ENCODE results near the gene CUL7. TPM values are rescaled to one million over a fixed set of nuclear protein-coding genes. Genes with fewer than 3 reads are reported as not detected.
A peak's percentile ranks its signal among the peaks of the same experiment; 100 is the strongest.

The CUL7 gene
- total RNA-seq, 2 experiments from 2014 or later = 12.7 to 13.0 TPM

- H3K4me3 Mint-ChIP-seq = no peak overlapping the region
- CTCF ChIA-PET = no interaction called here
- POLR2A ChIA-PET = interaction anchor here (1.4 to 1.6 kb wide), 2 partner anchors 38 to 42 kb away, joined by 3 to 8 read pairs; partner anchors contain the start of genes KLC4, MRPL2 and PEX6
- H3K27ac Mint-ChIP-seq = no peak overlapping the region
- H3K4me1 Mint-ChIP-seq = peaks cover 61% of the 10 kb centered on the region
- no peaks in the 10 kb centered on the region for H3K27me3 Mint-ChIP-seq
- H3K9me3 Mint-ChIP-seq = no peaks in the 10 kb centered on the region
- no peak for DNase-seq
- H3K36me3 Mint-ChIP-seq (ENCODE audit: low read depth) = peaks cover 58% of the 10 kb centered on the region
Measured at GRCh38 chr6:43016943-43017334, 36.7 kb downstream of the CUL7 start.

- POLR2A ChIA-PET = interaction anchor here (1.0 to 4.0 kb wide), 4 partner anchors 32 to 629 kb away, joined by 3 to 21 read pairs (median 6); partner anchors contain the start of genes KLC4, MRPL2, PEX6 and PPP2R5D
- H3K27me3 Mint-ChIP-seq = no peaks in the 10 kb centered on the region
- H3K36me3 Mint-ChIP-seq (ENCODE audit: low read depth) = peaks cover 60% of the 10 kb centered on the region
- no peak overlapping the region for H3K27ac Mint-ChIP-seq
- H3K4me1 Mint-ChIP-seq = peaks cover 65% of the 10 kb centered on the region
- peak overlapping the region; percentile 27 for H3K4me3 Mint-ChIP-seq
- CTCF ChIA-PET = no interaction called here
- DNase-seq = no peak
- H3K9me3 Mint-ChIP-seq = no peaks in the 10 kb centered on the region
Measured at GRCh38 chr6:43016176-43016942, 37.3 kb downstream of the CUL7 start.

GRCh38 chr6:43014434-43014909 is 39.2 kb downstream of the CUL7 start:
- Mint-ChIP-seq H3K27me3 (no peaks in the 10 kb centered on the region), H3K9me3 (no peaks in the 10 kb centered on the region), H3K27ac (peak overlapping the region; percentile 82), H3K4me3 (peak overlapping the region; percentile 93), H3K4me1 (peaks cover 62% of the 10 kb centered on the region), H3K36me3 (ENCODE audit: low read depth) (peaks cover 63% of the 10 kb centered on the region)
- CTCF ChIA-PET = interaction anchor here (0.7 to 2.0 kb wide), 12 partner anchors 8 to 160 kb away, joined by 3 to 9 read pairs (median 4); partner anchors contain the start of genes CNPY3, CUL7, PEX6 and PPP2R5D
- DNase-seq = no peak
- POLR2A ChIA-PET = interaction anchor here (0.6 to 4.2 kb wide), 17 partner anchors 8 to 243 kb away, joined by 3 to 40 read pairs (median 4); partner anchors contain the start of genes CNPY3, CUL7, KLC4 and MRPL2

- CTCF ChIA-PET = interaction anchor here (0.7 to 2.0 kb wide), 12 partner anchors 9 to 160 kb away, joined by 3 to 9 read pairs (median 4); partner anchors contain the start of genes CNPY3, CUL7, PEX6 and PPP2R5D
- POLR2A ChIA-PET = interaction anchor here (0.6 to 4.2 kb wide), 17 partner anchors 8 to 243 kb away, joined by 3 to 40 read pairs (median 4); partner anchors contain the start of genes CNPY3, CUL7, KLC4 and MRPL2
- Mint-ChIP-seq H3K27ac (peak within 1 kb of the TSS; percentile 82), H3K27me3 (no peaks in the 10 kb centered on the region), H3K4me3 (peak within 1 kb of the TSS; percentile 93), H3K9me3 (no peaks in the 10 kb centered on the region), H3K4me1 (peaks cover 62% of the 10 kb centered on the region), H3K36me3 (ENCODE audit: low read depth) (peaks cover 65% of the 10 kb centered on the region)
- DNase-seq = peak; percentile 100
Measured at GRCh38 chr6:43013843-43014433, 39.7 kb downstream of the CUL7 start, which contains the start of the genes KLHDC3 and MEA1. TSS of gene KLHDC3 (plus strand) at chr6:43014249. CDS start at chr6:43017193, 2,944 bp downstream. TSS of gene MEA1 (minus strand) at chr6:43013946. CDS start at chr6:43013813, 133 bp downstream.

DNA sequence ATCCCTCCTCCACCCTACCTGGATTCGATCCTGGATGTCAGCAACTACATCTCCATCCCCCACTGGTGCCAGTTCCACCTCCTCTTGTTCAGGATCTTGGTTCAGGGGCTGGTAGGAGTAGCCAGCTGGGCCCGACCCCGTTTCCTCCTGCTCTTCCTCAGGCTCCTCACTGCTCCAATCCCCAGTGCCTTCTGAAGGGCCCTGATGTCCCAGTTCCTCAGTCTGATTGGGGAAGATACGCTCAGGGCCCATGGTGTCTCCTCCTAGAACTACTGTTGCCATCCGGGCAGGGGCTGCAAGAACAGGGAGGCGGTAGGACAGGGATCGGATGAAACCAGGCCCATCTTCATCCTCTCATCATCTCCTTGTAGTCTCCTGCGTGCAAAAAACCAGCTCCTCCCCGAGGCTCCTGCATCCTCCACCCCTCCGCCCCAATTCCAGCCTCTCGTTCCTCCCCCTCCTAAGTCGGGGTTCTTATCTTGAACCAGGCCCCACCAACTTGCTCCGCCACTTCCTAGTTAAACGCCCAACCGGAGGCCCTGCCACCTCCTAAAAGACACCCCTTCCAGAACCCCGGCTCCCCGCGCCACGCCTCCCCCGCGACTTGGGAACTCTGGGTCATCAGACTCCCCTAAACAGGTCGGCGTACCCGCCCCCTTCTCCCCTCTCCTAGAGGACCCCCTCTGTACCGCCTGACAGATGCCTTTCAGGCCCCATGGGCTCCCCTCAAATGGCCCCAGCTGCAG is 40.4 kb downstream of the CUL7 start:
- Mint-ChIP-seq H3K9me3 (no peaks in the 10 kb centered on the region), H3K4me3 (peak overlapping the region; percentile 93), H3K27me3 (no peaks in the 10 kb centered on the region), H3K27ac (peak overlapping the region; percentile 82), H3K36me3 (ENCODE audit: low read depth) (peaks cover 64% of the 10 kb centered on the region), H3K4me1 (peaks cover 62% of the 10 kb centered on the region)
- ChIA-PET POLR2A (interaction anchor here (0.7 to 4.2 kb wide), 17 partner anchors 8 to 503 kb away, joined by 3 to 40 read pairs (median 4); partner anchors contain the start of genes CNPY3, CUL7, KLC4 and MRPL2), CTCF (interaction anchor here (0.6 to 2.0 kb wide), 10 partner anchors 8 to 131 kb away, joined by 3 to 9 read pairs (median 4); partner anchors contain the start of genes CNPY3, CUL7, PPP2R5D and RRP36)
- DNase-seq = no peak

DNA sequence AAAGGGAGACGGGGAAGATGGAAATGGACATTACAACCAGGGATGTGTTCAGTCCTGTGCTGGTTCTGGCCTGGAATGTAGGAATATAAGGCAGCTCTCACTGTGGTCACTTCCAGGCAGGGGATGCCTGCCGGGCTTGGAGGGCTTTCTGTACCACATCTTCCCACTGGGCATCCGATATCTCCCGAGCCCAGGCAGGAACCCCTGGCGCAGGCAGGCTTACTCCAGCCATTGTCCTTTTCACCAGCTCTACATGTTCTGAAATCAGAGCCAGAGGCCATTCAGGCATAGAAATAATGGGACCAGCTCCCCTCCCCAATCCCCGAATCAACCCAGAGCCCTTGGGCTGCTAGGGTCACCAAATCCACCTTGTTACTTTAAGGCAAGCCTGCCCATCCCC is 41.3 kb downstream of the CUL7 start:
- H3K36me3 Mint-ChIP-seq (ENCODE audit: low read depth) = peaks cover 64% of the 10 kb centered on the region
- ChIA-PET CTCF (interaction anchor here (1.1 to 1.4 kb wide), 4 partner anchors 9 to 132 kb away, joined by 3 to 4 read pairs (median 4); partner anchors contain the start of genes CUL7, PPP2R5D and RRP36), POLR2A (interaction anchor here (0.7 to 4.2 kb wide), 11 partner anchors 9 to 504 kb away, joined by 3 to 40 read pairs (median 4); partner anchors contain the start of genes CNPY3, CUL7, PEX6 and POLR1C)
- no peak for DNase-seq
- peak overlapping the region; percentile 93 for H3K4me3 Mint-ChIP-seq
- peak overlapping the region; percentile 27 for H3K27ac Mint-ChIP-seq
- peaks cover 53% of the 10 kb centered on the region for H3K4me1 Mint-ChIP-seq
- no peaks in the 10 kb centered on the region for H3K27me3 Mint-ChIP-seq
- no peaks in the 10 kb centered on the region for H3K9me3 Mint-ChIP-seq

- Mint-ChIP-seq H3K4me1 (peaks cover 45% of the 10 kb centered on the region), H3K4me3 (no peak overlapping the region), H3K27me3 (no peaks in the 10 kb centered on the region), H3K27ac (no peak overlapping the region), H3K36me3 (ENCODE audit: low read depth) (peaks cover 66% of the 10 kb centered on the region), H3K9me3 (no peaks in the 10 kb centered on the region)
- ChIA-PET POLR2A (interaction anchor here (0.9 to 4.2 kb wide), 5 partner anchors 8 to 32 kb away, joined by 3 to 40 read pairs (median 4); partner anchors contain the start of genes PEX6, PPP2R5D and RRP36), CTCF (interaction anchor here (0.7 to 1.4 kb wide), 2 partner anchors 27 to 167 kb away, joined by 3 read pairs; partner anchors contain the start of gene PPP2R5D)
- DNase-seq = no peak
Measured at GRCh38 chr6:43011207-43011606, 42.4 kb downstream of the CUL7 start.

DNA sequence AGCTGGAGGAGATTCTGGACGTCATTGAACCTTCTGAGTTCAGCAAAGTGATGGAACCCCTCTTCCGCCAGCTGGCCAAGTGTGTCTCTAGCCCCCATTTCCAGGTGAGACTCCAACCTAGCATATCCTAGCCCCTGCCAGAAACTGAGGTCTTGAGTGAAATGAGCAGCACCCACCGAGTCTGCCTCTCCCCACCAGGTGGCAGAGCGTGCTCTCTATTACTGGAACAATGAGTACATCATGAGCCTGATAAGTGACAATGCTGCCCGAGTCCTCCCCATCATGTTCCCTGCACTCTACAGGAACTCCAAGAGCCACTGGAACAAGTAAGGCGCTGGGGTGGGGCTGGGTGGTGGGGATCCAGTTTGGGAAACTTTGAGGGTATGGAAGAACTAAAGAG is 44.5 kb downstream of the CUL7 start:
- no peaks in the 10 kb centered on the region for H3K9me3 Mint-ChIP-seq
- ChIA-PET POLR2A (interaction anchor here (0.6 kb wide), 1 partner anchor 25 kb away, joined by 3 read pairs; the partner anchor contains the start of gene PPP2R5D), CTCF (interaction anchor here (0.8 kb wide), 1 partner anchor 25 kb away, joined by 3 read pairs; the partner anchor contains the start of gene PPP2R5D)
- no peak overlapping the region for H3K27ac Mint-ChIP-seq
- no peak overlapping the region for H3K4me3 Mint-ChIP-seq
- no peaks in the 10 kb centered on the region for H3K27me3 Mint-ChIP-seq
- DNase-seq = peak; percentile 47
- peaks cover 68% of the 10 kb centered on the region for H3K36me3 Mint-ChIP-seq (ENCODE audit: low read depth)
- peaks cover 32% of the 10 kb centered on the region for H3K4me1 Mint-ChIP-seq

GRCh38 chr6:43007126-43007525 is 46.5 kb downstream of the CUL7 start:
- ChIA-PET CTCF (interaction anchor here (1.2 to 2.3 kb wide), 2 partner anchors 65 to 136 kb away, joined by 3 to 9 read pairs; no protein-coding TSS in a partner anchor), POLR2A (interaction anchor here (0.8 to 1.0 kb wide), 2 partner anchors 9 to 12 kb away, joined by 3 read pairs; no protein-coding TSS in a partner anchor)
- no peak for DNase-seq
- Mint-ChIP-seq H3K9me3 (no peaks in the 10 kb centered on the region), H3K4me1 (peaks cover 14% of the 10 kb centered on the region), H3K27me3 (no peaks in the 10 kb centered on the region), H3K27ac (no peak overlapping the region), H3K4me3 (no peak overlapping the region), H3K36me3 (ENCODE audit: low read depth) (peaks cover 54% of the 10 kb centered on the region)

DNA sequence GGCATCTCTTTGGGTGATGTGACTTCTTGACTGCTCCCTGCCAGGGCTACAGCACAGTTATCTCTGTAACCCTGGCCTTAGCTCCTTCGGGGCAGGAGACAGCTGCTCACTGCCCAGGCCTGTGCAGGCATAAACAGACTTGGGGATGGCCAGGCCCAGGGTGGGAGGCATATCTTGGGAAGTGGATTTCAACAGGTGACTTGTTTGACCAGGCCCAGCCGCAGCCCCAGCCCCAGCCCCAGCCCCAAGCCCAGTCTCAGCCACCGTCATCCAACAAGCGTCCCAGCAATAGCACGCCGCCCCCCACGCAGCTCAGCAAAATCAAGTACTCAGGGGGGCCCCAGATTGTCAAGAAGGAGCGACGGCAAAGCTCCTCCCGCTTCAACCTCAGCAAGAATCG is 47.4 kb downstream of the CUL7 start:
- H3K36me3 Mint-ChIP-seq (ENCODE audit: low read depth) = peaks cover 45% of the 10 kb centered on the region
- ChIA-PET POLR2A (interaction anchor here (0.8 kb wide), 1 partner anchor 27 kb away, joined by 3 read pairs; the partner anchor contains the start of gene PEX6), CTCF (interaction anchor here (1.3 kb wide), 1 partner anchor 10 kb away, joined by 4 read pairs; no protein-coding TSS in a partner anchor)
- no peak overlapping the region for H3K4me3 Mint-ChIP-seq
- no peaks in the 10 kb centered on the region for H3K27me3 Mint-ChIP-seq
- no peak overlapping the region for H3K27ac Mint-ChIP-seq
- peaks cover 6% of the 10 kb centered on the region for H3K4me1 Mint-ChIP-seq
- no peaks in the 10 kb centered on the region for H3K9me3 Mint-ChIP-seq
- DNase-seq = no peak

DNA sequence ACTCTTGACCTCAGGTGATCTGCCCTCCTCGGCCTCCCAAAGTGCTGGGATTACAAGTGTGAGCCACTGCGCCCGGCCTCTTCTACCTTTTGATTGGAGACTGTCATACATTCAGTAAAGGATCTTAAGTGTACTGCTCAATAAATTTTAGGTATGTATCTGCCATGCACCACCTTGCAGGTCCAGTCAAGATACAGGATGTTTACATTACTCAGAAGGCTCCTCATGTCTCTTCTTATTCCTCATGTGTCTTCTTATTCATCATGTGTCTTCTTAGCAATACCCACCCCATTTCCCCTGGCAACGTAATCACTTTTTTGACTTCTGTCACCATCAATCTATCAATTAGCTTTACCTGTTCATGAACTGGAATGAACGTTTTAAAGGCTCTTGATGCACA is 47.8 kb downstream of the CUL7 start:
- peaks cover 6% of the 10 kb centered on the region for H3K4me1 Mint-ChIP-seq
- CTCF ChIA-PET = interaction anchor here (1.3 kb wide), 1 partner anchor 10 kb away, joined by 4 read pairs; no protein-coding TSS in a partner anchor
- H3K27ac Mint-ChIP-seq = no peak overlapping the region
- no peak overlapping the region for H3K4me3 Mint-ChIP-seq
- H3K27me3 Mint-ChIP-seq = no peaks in the 10 kb centered on the region
- POLR2A ChIA-PET = interaction anchor here (0.8 kb wide), 1 partner anchor 26 kb away, joined by 3 read pairs; the partner anchor contains the start of gene PEX6
- H3K36me3 Mint-ChIP-seq (ENCODE audit: low read depth) = peaks cover 41% of the 10 kb centered on the region
- DNase-seq = no peak
- H3K9me3 Mint-ChIP-seq = no peaks in the 10 kb centered on the region

All from activated CD4-positive, alpha-beta memory T cell treated with anti-CD3 and anti-CD28 coated beads, Interleukin-2, amount 10 ng/mL, durations not matched to agents 7 days and 5 days (primary cell).